NCI-H1417 treated with DMSO at 0.1 percent for 48 hours (cell line): ENCODE measurements around the gene SPNS2.

ENCODE experiments used
- DNase-seq: peaks from one replicate; lab custom pipeline; 2025; lab: John Stamatoyannopoulos, UW

The SPNS2 gene

DNA sequence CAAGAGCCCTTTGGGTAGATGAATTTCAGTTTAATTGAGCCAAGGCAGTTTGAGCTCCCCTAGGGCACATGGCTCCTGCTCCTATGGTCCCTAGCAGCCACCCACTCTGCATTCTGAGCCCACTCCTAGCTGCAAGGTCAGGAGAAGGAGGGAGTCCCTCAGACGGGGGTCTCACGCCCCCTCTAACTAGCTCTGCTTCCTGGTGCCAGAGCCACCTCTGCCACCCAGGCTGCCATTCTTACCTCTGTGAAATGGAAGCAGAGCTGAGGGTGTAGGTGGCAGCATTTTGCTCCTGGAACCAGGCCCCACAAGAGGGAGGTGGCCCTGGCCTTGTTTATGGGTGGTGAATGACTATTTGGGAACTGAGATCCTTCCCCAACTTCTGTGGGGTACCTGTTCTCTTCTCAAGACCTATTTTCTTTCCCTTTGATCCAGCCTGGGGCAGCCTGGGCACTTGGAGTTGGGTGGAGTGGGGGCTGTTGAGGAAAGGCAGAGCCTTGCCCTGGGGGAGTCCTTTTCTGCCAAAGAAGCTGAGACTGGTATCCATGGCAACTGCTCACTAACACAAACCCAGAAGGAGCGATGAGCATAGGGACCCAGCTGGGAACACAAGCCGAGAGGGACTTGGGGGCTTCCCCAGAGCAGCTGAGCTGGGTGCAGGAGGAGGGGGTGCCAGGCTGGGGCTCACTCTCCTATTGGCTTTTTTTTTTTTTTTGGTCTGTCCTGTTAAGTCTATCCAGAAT is 4.8 kb downstream of the SPNS2 start:
- DNase-seq: no peak

DNA sequence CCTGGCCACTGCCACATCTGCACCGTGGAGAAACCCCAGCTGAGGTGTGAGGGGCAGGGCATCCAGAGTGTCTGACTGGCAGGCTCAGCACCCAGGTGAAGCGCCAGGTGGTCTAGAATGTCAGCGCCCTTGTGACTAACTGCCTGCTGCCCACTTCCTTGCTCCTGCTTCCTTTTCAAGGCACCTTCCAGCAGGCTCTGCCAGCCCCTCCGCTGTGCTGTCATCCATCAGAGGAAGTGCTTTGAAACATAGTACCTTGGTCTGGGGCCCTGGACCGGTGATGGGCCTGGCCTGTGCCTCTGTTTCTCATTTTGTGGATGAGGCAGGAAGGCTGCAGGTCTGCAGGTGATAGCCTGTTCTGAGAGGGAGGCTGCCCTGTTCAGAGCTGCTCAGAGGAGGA is 5.5 kb downstream of the SPNS2 start:
- no peak for DNase-seq

DNA sequence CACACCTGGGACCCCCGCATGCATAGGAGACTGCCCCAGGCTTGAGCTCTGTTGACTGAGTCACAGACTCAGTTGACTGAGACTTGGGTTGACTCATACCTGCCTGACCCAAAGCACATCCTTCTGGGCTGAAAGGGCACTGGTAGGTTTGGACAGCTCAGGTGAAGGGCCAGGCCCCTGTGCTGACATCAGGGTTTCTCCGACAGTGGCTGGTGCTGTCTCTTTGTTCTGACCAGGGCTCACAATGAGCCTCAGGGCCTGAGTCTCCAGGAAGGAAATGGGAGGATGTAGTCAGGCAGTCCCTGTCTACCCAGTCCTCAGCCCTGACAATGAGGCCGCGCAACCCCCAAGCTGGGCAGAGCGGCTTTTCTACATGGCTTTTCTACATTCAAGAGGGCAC is 6.5 kb downstream of the SPNS2 start:
- no peak for DNase-seq

DNA sequence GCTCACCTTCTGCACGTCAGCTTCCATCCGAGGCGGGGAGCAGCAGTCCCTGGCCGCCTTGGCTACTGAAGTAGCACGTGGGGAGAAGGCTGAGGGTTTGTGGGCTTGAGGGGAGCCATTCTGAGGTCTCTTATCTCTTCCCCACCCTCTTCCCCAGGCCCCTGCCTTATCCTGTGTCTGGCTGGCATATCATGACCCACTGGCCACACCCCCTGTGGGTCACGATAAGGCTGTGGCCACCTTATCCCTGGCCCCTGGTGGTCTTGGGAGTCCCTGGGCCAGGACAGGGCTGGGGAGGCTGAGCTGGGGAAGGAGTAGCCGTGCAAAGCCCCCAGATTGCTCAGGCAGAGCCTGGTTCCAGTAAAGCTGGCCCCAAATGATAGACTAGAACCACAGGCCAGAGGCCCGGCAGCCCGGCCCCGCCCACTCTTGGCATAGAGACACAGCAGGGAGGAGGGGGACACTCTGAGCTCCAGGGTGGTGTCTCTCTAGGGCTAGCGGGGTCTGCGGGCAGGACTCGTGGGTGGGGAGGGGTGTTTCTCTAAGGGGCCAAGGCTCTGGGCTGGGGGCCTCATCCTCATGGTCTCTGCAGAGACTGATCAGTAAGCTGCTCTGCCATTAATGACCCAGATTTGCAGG is 7.6 kb downstream of the SPNS2 start:
- DNase-seq: no peak

DNA sequence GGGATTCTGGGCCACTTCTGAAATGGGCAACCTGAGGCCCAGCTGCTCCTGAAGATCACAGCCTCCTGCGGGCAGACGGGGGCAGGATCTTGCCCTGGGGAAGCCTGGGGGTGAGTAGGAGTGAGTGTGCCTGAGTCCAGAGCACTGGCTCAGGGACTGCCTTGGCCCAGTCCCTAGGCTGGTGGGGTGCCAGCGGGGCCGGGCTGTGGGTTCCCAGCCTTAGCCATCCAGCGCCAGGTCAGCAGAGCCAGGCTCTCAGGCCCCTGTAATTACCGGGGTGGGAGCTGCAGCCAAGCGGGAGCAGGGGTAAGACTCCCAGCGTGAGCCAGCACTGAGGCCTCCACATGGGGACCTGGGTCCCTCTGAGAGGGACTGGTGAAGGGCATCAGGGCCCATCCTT is 8.2 kb downstream of the SPNS2 start:
- DNase-seq: no peak

DNA sequence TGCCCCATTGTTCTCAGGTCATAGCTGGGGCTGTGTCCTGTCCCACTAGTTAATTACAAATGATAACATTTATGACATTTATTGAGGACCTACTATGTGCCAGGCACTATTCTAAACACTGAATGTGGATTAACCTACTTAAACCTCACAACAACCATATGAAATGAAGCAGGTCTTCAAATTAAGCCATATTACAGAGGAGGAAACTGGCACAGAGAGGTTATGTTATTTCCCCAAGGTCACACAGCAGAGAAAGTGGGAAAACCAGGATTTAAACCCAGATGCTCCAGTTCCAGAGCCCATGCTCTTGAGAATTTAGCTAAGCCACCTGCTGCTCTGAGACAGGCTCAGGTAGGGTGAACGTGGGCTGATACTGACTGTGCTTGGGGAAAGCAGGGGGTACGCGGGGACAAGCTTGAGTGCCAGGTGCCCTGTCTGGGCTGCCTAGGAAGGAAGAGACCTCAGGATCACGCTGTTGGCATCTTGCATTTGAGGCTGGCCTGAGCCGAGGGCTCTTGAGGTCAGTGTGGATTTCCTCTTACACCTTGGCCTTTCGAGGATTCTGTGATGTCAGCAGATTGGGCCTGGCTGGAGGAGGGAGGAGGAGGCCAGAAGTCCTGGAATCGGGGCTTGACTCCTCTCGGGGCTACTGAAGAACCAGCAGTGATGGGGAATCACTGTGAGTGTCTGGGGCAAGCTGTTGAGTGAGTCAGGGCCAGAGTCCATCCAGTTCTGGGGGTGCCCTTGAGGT is 8.9 kb downstream of the SPNS2 start:
- no peak for DNase-seq

DNA sequence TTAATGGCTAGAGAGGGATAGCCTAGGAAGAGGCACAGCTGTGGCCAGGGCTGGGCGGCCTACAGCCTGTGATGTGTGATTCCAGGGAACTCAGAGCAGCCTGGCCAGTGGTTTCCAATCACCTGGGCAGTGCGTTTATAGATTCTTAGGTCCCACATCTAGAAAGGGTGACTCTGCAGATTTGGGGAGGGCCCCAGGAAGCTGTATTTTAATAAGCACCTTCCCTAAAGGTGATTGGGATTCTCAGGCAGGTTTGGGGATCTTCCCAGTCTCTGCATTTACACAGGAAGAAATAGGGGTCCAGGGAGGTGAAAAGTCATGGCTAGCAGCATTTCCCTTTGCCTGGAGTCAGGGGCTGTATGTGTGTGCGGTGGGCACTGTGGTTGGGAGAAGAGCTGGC is 9.5 kb downstream of the SPNS2 start:
- no peak for DNase-seq

DNA sequence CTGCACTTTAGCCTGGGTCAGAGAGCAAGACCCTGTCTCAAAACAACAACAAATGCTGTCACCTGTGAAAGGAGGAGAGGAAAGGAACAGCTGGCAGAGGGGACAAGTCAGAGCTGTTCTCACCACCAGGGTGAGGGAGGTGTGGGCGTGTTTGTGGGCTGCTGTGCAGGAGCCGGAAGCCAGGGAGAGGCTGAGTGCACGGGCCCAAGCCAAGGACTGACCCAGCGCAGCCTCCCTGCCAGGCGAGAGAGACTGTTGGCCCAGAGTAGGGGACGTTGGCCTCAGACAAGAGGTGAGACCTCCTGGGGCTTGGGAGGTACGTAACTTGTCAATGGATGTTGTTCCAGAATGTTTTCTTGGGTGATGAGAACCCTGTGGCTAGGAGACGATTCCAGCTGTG is 10.7 kb downstream of the SPNS2 start:
- DNase-seq: no peak

DNA sequence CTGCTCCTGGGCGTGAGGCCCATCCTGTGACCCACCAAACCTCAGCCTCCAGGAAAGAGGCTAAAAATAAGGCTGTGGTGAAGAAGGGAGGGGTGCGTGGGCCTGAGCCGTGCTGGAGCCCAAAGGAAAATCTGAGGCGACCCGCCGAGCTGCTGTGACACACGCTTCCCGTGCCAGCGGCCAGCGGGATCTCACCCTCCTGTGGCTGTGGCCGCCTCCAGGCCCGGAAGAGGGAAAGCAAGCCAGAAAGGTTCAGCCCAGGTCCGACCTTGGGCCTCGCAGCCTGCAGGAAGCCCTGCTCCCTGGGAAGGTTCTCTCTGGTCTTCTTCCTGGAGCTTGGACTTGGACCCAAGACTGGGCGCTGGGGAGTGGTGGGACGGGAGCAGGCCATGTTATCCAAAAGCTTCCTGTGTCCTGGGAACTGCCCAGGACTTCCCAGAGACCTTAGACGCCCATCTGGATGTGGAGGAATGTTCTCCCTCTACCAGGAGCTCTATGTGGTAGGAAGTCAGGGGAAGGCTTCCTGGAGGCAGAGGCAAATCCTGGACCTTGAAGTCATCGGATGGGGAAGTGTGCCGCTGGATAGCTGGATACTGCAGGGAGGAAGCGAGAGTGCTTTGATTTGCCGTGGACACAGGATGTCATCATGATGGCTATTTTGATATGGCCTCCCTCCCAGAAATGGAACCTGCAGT is 11.4 kb downstream of the SPNS2 start:
- no peak for DNase-seq

DNA sequence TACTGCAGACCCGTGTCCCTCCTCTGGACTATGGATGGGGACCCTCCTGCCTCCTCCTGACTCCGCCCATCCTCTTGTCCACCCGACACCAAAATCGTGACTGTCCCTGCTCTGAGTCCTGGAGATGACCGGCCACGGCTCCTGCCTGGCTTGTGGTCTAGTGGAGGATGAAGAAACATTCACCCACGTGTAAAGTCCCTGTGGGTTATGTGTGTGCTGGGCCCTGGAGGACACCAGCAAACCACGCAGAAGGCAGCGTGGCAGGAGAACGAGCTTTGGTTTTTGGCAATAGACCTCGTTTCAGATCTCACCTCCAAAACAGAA is 11.9 kb downstream of the SPNS2 start:
- no peak for DNase-seq

DNA sequence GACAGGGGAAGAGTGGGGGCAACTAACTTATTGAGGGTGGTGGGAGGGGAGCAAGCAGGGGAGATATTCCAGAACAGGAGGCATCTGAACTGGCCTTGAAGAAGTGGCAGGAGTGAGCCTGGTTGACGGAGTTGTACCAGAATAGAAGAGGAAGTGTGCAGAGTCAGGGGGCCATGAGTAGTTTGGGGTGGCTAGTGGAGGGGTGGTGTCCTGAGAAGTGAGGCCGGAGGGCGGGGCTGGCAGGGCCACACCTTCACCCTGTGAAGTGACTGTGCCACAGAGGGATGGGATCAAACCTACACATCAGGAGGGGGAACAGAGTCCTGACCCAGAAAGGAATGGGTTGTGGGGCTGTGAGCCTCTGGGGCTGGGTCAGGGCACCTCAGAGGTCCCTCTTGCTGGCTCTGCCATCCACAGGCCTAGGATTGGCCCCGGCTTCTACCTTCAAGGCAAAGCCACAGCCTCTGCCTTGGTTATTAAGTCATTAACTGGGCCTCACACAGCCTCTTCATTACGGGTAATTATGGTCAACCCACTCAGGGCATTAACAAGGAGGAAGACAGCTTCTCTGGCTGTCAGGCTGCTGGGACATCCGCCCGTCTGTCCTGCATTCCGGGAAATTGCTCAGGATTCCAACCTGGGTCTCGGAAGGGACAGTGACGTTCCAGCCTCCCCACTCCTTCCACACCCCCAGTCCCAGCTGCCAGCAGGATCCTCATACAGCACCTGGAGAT is 12.7 kb downstream of the SPNS2 start:
- no peak for DNase-seq

DNA sequence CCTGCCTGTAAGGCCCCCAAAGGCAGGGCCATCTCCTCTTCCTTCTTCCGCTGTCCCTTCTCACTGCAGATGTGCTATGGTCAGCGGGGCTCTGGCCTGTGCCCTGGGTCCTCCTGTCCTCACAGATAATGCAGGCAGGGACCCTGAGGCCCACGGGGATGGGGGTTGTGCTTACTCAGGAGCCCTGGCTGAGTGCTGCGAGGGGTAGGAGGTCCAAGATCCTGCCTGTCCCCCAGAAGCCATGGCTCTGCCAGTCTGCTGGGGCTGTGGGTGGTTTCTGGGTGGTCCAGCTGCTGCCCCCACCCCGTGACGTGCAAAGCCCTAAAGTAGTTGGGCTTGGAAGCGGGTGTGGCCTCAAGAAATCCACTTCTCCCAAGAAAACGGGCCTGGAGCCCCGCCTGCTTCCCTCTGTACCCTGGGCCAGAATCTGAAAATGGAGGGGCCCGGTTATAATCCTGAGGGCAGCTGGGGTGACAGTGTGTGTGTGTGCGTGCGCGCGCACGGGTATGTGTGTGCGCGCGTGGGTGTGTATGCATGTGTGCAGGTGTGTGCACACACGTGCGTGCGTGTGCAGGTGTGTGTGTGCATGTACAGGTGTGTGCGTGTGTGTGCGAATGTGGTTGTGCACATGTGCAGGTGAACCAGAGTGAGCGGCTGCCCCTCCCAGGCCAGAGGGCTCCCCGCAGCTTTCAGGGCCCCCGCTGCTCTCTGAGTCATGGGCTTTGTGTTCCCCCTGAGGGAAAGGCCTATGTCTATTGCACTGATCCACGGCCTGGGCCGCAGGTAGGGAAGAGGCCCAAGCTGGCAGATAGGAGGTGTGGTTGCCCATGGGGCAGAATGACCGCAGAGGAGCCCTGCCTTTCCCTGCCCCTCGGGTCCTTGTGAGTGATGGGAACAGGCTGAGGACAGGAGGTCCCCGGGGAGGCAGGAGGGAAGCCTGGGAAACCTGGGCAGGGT is 13.8 kb downstream of the SPNS2 start:
- DNase-seq: no peak

DNA sequence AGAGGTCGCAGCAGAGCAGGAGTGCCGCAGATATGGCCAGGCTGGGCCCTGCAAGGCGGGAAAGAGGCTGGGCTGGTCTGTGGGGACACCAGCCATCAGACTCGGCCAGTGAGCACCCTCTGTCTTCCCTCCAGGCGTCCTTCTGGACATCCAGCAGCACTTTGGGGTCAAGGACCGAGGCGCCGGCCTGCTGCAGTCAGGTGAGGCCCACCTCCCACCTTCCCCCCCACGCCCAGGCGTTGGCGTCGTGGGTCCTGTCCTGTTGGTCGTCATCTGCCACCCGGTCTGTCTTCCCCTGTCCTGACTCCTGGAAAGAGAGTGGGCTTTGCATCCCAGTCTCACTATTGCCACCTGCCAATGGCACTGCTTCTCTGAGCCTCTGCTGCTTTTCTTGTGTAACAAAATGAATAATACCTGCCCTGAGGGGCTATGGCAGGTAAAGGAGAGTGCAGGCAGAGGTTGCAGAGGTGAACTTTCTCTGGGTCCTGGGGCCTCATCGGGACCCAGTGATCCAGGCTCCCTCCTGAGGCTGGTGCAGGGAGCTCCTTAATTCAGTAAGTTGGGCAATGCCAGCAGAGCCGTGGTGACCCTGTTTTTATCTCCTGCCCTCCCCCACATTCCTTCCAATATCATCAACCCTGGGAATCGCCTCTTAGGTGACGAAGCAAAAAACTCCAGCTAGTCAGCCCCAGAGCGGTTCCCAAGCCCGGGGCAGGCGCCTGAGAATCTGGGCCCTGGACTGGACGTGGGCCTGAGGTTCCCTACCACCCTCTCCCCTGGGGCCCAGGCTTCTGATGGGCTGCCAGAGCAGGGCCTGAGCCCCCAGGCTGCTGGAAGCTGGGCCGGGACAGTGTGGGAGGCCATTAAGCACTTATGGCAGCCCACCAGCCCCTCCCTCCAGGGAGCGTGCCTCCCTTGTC is 14.7 kb downstream of the SPNS2 start:
- no peak for DNase-seq

DNA sequence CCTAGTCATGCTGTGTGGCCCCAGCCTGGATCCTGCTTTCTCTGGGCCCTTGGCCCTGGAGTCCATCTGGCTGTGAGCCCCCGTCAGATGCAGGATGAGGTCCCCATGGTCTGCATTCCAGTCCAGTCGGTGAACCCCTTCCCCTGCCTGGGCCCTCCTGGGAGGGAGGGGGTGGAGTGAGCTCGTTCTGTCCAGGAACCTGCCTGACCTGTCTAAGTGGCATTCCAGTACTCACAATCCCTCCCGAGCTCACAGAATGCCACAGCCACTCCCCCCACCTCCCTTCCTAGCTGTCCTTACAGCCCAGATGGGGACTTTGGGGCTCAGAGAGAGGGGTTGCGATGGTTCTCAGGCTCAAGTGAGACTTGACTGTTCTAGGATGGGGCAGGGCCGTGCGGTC is 15.5 kb downstream of the SPNS2 start:
- no peak for DNase-seq

DNA sequence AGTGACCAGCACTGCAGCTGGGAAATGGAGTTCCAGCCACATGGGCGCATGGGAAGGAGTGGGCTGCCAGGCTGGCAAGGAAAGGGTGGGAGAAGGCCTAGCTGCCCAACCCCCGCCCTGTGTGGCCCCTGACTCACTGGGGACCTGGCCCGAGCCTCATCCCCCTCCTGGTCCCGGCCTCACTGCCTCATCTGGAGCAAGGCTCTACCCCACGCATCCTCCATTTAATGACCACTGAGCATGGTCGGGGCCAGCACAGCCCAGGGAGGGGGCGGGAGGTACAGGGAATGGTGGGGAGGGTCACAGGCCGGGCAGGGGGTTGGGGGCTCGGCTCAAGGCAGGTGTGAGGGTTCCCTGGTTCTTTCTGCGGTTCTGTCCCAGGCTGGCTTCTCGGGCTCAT is 16.1 kb downstream of the SPNS2 start:
- no peak for DNase-seq

DNA sequence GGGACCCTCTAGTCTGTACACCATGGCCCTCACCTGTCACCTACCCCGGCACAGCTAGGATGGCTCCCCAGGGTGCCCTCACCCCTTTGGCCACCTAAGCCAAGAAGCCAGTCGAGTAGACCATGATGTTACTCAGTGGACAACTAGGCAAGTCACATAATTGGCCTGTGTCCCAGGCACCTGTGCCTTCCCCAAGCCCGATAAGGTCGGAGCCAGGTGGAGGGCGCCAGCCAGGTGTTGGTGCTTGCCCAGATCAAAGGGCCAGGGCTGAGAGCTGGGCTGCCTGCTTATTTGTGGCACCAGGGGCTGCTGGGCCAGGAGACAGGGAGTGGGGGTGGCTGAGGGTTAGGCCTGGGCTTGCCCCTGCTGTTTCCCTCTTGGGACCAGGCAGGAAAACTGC is 16.8 kb downstream of the SPNS2 start:
- DNase-seq: no peak

DNA sequence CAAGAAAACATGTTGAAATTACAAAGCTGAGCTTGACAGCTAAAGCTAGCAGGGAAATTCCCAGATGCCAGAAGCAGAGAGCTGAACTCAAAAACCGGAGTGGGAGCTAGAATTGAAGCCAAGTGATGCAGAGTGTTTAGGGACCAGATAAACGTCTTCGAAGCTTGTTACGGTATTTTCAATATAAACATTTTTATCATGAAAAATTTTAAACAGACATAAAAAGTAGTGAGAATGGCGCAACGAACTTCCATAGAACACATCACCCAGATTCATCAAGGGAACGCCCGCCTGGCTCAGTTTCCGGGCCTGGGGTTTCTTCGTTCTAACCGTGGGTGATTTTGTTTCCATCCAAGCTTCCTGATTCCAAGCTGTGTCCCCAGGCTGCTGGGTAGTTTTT is 18.1 kb downstream of the SPNS2 start:
- DNase-seq: no peak

DNA sequence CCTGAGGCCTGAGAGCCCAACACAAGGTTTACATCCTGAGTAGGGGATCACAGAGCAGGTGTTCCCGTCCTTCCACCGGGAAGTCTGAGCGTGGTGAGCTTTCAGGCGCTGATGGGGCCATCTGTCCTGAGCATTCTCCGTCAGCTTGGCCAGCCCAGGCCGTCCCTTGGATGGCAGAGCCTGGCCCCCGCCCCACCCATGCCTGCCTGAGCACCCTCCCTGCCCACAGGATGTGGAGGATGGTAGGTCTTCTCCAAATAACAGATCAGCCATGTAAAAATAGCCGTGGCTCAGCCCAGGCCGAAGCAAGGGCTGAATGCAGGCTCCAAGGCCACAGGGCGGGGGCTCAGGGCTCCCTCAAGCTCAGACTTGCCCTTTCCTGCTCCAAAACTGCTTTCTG is 20.2 kb downstream of the SPNS2 start:
- no peak for DNase-seq

DNA sequence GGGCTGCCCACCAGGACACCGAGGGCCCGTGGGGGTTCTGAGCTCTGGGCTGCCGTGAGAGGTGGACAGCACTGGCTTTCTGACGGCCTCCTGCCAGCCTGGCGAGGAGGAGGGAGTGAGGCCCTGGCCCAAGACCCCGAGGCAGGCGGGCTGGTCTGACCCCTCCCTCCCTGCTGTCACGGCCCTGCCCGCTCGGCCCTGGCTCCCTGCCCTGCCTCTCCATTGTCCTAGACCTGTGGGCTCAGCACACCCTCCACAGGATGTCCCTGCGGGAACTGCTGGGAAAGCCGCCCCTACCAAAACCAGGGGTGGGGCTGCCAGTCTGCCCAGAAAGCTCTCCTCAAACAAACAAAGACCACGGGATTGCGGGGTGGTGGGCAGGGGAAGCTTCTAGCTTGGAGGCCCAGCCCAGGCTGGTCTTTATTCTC is 20.7 kb downstream of the SPNS2 start:
- no peak for DNase-seq
